Measurements from ENCODE around the gene TOP3B.
"Not testable (repeated sequence)": the region's sequence is repeated elsewhere in the genome, so short reads cannot be mapped to it uniquely, and the experiment has no call there.

The TOP3B gene

DNA sequence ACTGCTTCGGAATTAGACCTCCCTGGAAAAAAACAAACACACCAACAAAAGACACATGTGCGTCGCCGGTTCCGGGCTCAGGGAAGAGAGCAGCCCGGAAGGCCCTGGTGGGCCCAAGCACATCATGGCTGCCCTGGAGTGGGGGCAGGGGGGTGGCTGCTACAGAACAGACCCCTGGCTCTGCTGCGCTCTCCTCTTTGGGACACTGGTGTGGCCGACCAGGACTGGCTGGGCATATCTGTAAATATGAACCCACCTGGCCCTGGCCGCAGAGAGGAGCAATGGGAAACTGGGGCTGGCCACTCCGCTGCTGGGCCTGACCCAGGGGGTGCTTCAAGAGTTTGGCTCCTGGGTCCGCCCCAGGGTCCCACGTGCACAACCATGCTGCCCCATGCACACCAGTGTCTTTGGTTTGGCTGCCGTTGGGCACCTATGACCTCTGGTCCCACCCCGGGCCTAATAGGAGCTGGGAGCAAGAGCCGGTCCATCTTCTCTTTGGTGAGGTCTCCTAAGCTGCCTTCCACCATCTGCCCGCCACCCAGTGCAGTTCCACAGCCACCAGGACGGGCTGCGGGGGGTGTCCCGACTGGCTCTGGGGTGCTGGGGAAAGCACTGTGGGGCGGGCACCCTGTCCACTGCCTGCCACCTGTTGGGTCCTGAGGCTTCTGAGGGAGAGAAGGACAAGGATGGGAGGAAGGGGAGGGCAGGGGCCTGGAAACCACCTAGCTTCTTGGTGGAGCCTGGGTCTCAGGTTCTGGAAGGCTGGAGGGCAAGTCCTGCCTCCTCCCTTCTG, 60.0 kb downstream of the TOP3B start:
- DNase-seq: no peak

DNA sequence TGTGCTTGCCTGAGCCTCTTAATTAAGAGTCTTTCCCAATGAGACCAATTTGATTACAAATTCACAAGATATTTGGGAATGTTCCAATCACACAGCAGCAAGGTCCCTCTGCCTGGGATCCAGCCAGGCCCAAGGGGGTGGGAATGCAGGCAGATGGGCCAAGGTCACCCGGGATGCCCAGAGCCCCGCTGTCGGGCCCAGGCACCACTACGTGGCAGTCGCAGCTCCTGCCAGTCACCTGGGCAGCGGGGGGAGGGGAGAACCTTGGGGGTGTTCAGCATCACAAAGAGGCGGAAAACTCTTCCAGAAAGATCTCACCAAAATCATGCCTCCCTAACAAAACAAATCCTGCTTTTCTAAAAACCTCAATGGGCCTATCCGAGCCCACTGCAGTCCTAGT, 60.9 kb downstream of the TOP3B start:
- no peak for DNase-seq

DNA sequence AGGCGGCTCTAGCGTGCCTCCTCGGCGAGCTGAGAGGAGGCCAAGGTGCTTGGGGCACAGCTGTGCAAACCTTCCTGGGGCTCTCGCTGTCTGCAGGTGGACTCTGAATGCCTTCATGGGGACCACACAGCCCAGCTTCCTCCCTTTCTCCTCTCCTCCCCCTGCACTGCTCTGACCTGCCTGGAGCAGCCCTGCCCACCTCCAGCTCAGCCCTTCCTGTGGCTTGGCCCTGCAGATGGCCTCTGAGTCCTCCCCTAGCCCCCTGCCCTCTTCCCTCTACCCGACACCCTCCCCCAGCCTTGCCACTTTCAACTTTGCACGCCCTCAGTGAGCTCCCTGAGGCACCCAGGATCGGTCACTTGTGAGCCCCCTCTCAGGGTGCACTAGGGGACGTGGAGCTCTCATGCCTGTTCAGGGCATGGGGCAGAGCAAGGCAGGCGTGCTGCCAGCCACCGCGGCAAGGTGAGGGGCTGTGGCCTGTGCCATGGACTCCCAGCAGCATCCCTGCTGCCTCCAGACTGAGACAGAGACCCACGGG, 61.3 kb downstream of the TOP3B start:
- no peak for DNase-seq

DNA sequence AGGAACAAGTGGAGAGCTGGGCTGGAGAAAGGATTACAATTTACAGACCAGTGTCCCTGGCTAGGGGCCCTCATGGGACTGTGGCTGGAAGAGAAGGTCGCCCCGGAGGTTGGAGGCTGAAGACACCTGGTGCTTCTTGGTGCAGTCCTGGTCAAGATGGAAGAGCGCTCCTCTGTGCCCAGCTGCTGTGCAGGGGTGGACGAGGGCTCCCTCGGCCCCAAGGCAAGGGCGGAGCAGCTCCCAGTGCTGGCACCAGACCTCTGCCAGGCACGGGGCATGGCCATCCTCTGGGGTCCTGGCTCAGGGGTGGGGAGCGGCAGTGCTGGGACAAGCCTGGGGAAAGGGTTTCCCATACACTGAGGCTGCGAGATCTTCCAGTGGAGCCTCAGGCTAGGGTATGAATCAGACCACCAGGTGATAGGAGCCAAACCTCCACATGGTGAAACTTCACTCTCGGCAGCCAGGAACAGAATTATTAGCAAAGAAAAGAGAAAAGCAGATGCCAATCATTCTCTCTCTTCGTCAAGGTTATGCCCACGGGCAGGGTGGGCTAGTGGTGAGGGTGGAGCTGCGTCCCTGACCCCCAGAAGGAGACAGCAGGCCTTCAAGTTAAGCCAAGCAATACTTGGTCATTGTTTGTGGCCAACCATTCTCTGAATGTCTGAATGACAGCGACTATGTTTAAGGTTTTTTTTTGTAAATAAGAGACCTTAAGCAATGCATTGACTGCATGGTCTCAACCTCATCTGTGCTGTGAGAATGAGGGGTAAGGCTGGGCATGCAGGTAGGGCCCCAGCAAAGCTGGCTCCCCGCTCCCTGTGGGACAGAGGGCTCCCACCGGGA, 62.0 kb downstream of the TOP3B start:
- DNase-seq: no peak

DNA sequence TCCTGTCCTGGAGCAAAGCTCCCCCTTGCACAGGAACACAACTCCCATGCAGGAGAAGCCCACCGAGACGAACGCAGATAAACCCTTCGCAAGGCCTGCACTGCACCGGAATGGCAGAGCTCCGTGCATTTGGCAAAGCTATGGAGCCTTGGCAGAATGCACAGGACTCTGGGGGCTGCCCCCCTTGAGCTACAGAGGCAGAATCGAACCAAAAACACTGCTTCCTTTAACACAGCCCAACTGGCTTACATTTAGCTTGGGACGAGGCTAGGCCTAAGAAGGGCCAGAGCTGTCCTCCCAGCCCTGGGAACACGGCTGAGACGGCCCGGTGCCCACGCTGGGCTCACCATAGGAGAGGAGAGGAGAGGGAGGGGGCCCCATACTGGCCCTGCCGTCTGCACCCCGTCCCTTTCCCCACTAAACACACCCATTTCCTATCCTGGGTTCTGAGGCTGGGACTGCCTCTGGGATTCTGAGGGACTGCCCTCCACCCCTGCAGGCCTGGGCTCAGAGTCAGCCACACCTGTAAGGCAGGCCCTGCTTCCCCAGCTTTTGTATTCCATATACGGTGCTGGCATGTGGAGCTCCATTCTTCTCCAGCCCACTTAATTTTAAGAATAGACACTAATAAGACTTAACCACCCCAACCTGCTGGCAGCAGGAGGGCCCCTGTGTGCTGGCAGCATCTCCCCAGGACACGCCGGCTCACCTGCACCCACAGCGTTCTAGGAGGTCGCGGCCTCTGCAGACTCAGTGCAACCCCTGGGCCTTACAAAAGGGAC, 62.9 kb downstream of the TOP3B start:
- no peak for DNase-seq

DNA sequence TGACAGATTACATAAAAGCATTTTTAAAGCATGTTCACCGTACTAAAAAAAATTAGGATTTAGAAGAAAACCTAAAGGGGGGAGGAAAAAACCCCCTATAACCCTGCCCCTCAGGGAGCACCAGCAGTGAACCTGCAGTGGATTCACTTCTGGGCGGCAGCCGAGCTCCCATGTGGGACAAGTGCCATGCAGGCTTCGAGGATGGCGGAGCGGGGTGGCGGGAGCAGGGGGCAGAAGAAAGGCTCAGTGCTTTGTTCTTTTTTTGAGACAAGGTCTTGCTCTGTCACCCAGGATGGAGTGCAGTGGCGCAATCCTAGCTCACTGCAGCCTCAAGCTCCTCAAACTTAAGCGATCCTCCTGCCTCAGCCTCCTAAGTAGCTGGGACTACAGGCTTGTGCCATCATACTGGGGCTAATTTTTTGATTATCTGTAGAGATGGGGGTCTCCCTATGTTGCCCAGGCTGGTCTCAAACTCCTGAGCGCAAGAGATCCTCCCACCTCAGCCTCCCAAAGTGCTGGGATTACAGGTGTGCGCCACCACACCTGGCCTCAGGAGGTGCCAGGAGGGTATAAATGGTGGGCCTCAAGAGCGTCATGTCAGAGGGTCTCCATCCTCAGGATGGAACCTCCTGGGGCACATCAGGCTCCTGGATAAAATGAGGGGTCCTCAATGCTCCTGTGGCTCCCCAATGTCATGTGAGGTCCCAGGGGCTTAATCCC, 64.0 kb downstream of the TOP3B start:
- DNase-seq: no peak

DNA sequence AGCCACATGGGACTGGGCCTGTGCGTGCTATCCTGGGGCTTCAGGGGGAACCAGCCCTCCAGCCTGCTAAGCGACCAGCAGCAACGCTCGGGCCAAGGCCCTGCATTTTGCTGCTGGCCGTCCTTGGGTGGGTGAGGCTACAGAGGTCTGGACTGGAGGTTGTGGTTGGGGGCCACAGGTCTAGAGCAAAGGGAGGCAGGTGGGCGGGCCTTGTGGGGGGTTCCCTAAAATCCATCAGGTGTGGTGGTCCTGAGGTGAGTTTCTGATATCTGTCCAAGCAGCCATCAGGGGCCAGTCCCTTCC, 64.7 kb downstream of the TOP3B start:
- DNase-seq: no peak

DNA sequence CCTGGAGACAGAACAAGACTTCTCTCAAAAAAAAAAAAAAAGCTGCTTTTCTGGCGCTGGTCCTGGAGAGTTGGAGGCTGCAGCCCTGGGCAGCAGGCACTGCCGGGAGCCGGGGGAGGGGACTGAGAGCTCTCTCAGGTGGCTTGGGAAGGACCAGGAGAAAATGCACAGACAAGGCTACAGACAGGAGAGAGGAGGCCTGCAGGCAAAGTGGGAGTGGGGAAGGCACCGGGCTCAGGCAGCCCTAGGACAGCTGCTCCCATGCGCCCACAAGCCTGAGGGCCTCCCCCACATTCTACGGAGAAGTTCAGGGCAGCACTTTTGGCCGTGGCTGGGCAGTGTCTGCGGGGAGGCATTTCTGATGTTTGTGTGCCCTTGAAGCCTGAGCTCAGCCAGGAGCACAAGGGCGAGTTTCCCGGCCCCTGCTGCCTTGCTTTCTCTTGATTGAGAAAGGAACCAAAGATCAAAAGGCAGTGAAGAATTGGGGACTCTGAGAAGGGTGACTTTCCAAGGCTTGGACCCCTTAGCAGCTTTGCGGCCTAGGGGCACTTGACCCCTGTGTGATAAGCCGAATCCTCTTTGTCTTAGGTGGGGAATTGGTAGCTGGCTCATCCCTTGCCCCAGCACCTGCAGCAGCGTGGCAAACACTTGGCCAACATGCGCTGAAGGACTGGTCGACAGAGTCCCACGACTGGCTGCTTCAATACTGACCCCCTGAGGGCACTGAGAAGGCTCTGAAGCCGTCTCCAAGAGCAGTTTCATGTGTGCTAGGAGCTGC, 65.2 kb downstream of the TOP3B start:
- DNase-seq: no peak

DNA sequence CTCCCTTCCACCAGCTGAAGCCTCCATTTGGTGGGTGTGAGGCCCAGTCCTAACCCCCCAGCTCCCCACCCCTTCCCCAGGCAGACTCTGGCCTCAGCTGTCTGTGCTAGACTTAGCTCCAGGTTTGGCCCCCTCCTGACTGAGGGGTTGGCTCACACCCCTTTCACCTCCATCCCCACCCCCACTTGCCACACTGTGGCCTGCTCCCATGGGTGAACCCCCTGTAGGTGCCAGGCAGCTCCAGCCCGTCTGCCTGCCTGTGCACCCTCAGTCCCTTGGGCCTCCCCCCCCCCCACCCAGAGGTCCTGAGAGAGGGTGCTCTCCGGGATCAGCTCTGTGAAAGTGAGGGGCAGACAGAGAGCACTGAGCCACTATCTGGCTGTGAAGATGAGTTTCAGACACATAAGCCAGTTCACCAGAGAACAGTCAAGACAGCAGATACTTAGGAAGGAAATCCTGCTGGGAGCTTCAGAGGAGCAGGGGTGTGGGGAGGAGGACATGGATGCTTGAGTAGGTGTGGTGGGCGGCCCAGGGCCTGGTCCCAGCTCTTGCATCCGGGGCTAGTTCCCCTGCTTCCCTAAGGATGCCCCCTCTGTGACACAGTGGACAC, 66.2 kb downstream of the TOP3B start:
- DNase-seq: no peak

DNA sequence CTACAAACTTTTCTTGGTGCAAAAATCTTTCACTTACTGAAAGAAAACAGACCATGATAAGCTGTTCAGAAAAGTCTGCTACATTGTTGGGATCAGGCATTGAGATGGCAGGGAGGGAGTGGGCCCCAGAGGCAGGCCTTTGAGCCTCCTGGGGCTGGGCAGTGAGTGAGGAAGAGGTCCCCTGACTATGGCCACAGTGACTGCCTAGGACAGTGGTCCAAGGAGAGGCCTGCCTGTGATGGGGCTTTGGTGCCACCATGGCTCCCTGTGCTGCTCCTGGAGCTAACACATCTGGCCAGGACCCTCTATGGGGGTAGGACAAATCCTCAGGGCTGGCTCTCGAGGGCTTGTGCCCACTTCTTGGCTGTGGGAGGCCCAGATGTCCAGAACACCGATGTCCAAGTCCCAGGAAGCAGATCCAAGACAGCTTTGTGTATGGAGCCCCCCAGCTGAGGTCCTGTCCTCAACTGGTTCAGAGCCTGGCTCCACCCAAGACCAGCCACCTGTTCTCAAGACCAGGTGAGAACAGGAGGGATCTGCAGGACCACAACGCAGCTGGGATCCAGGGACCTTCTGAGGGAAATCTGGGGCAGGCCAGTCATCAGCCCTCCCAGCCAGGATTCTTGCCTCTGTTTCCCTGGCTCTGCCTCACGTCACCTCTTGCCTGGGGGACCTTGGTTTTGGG, 66.8 kb downstream of the TOP3B start:
- no peak for DNase-seq

DNA sequence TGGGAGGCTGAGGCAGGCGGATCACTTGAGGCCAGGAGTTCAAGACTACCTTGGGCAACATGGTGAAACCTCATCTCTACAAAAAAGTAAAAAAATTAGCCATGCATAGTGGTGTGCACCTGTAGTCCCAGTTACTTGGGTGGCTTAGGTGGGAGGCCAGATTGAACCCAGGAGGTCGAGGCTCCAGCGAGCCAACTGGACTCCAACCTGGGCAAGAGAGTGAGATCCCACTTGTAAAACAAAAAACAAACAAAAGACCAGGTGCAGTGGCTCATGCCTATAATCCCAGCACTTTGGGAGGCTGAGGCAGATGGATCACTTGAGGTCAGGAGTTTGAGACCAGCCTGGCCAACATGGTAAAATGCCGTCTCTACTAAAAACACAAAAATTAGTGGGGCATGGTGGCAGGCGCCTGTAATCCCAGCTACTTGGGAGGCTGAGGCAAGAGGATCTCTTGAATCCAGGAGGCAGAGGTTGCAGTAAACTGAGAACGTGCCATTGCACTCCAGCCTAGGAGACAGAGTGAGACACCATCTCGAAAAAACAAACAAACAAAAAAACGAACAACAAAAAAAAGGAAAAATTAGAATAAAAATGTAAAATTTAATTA, 68.4 kb downstream of the TOP3B start:
- not testable (repeated sequence) for DNase-seq

DNA sequence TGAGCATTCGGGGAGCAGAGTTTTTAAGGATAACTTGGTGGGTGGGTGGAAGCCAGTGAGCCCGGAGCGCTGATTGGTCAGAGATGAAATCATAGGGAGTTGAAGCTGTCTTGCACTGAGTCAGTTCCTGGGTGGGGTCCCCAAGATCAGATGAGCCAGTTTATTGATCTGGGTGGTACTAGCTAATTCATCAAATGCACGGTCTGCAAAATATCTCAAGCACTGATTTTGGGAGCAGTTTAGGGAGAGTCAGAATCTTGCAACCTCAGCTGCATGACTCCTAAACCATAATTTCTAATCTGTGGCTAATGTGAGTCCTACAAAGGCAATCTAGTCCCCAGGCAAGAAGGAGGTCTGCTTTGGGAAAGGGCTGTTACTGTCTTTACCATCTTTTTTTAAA, 72.2 kb downstream of the TOP3B start:
- DNase-seq: not testable (repeated sequence)

DNA sequence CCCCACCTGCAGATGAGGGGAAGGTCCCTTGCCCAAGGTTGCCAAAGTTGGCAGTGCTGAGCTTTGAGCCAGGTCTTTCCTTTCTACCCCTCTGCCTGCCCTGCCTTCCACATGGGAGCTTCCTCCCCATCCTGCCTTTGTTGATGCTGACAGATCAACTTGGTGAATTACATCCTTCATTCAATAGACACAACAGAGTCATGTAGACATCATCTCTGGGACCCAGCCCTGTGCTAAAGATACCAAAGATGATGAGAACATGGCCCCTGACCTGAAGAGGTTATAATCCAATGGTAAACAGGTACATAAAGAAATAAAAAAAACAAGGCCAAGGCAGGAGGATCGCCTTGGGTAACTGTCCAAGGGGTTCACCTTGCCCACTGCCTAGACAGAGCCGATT, 72.7 kb downstream of the TOP3B start:
- no peak for DNase-seq

DNA sequence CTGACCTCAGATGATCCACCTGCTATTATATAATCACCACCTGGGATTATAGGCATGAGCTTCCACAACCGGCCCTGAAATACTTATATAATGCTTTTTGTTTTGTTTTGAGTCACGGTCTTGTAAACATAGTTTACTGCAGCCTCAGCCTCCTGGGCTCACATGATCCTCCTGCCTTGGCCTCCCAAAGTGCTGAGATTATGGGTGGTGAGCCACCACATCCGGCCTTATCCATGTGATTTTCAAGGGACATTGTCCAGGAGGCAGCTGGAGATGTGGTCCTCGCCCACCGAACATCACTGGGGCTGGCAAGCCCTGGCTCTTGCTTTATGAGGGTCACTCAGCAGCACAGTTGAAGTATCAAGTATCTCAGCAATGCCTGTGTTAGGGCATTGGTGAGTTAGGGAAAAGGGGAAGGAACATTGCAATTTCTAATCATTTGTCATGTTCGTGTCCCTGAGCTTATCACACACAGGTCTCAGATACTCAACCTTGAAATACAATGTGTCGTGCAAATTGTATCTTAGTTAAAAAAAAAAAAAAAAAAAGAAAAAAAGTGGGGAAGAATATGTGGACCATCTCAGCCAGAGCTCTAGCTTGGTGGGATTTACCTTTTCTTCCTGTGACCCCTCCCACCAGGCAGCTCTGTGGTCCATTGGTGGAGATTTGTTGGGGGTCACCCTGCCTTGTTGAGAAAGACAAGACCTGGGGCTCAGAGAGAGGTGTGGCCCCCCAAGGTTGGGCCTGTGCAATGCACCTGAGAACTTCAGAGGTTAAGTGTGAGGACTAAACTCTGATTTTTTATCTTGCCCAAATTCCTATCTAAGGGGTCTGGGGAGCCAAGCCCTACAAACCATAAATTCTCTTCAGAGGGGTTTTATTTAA, 74.7 kb downstream of the TOP3B start:
- DNase-seq: no peak

Measured in DMS153 (cell line).